ENCODE measurements around the gene PXMP2. TPM values are rescaled to one million over a fixed set of nuclear protein-coding genes. Genes with fewer than 3 reads are reported as not detected.

Gene PXMP2
- total RNA-seq, 4 donors from 2014 or later = 62.1 to 181 (median 128) TPM

DNA sequence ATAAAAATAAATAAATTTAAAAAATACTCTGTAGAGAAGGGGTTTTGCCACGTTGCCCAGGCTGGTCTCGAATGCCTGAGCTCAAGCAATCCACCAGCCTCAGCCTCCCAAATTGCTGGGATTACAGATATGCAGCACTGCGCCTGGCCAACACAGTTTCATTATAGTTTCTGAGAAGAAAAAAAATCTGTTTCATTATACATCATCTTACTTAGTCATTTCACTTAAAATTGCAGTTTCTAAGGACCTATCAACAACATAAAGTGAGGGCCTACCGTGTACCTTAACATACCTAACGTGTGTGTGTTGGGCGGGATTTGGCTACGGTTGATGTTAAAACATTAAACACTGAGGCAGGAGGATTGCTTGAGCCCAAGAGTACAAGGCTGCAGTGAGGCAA is 40.5 kb upstream of the PXMP2 start:
- DNase-seq = no peak
- 93% methylated on average over 7 of the region's 7 CpGs; no CpG with 5 or more reads in 1 of the 2 donors for WGBS, 2 donors (ENCODE audit: low coverage in 1 of 2)

GRCh38 chr12:132647858-132648257 is 39.5 kb upstream of the PXMP2 start:
- in situ Hi-C loops (cut with MboI; ENCODE audit: low pct_ligation_motif_present in 1 of 4, low pct_unique_long_range_greater_than_20kb in 1 of 4, low sequenced_read_pairs in 3 of 4) = no loop called here
- 94% methylated on average over 10 of the region's 10 CpGs; no CpG with 5 or more reads in 1 of the 2 donors for WGBS, 2 donors (ENCODE audit: low coverage in 1 of 2)
- TF ChIP-seq POLR2A (IDR thresholded peaks at IDR 0.05) (no peak), POLR2AphosphoS5 (IDR thresholded peaks at IDR 0.05) (no peak), EP300 (IDR thresholded peaks at IDR 0.05; ENCODE audit: low read depth) (no peak)
- TF ChIP-seq, protein P1, sequence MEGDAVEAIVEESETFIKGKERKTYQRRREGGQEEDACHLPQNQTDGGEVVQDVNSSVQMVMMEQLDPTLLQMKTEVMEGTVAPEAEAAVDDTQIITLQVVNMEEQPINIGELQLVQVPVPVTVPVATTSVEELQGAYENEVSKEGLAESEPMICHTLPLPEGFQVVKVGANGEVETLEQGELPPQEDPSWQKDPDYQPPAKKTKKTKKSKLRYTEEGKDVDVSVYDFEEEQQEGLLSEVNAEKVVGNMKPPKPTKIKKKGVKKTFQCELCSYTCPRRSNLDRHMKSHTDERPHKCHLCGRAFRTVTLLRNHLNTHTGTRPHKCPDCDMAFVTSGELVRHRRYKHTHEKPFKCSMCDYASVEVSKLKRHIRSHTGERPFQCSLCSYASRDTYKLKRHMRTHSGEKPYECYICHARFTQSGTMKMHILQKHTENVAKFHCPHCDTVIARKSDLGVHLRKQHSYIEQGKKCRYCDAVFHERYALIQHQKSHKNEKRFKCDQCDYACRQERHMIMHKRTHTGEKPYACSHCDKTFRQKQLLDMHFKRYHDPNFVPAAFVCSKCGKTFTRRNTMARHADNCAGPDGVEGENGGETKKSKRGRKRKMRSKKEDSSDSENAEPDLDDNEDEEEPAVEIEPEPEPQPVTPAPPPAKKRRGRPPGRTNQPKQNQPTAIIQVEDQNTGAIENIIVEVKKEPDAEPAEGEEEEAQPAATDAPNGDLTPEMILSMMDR (IDR thresholded peaks at IDR 0.05) = no peak

More for the DNA sequence above, 40.5 kb upstream of the PXMP2 start:
- intact Hi-C loops (cut with DNase I; ENCODE audit: low total_unique reads) = no loop called here
- TF ChIP-seq EP300 (IDR thresholded peaks at IDR 0.05; ENCODE audit: low read depth) = no peak
- no peak for TF ChIP-seq POLR2AphosphoS5 (IDR thresholded peaks at IDR 0.05)
- TF ChIP-seq, protein P1 (IDR thresholded peaks at IDR 0.05) = no peak
- no peak for TF ChIP-seq POLR2A (IDR thresholded peaks at IDR 0.05)
- Histone ChIP-seq H3K4me1 (peaks cover 0 to 9% (median 2%) of the 10 kb centered on the region in 4 donors), H3K27ac (no peak overlapping the region), H3K9me3 (no peaks in the 10 kb centered on the region), H3K36me3 (peaks cover 0 to 33% (median 10%) of the 10 kb centered on the region in 4 donors), H3K4me3 (no peak overlapping the region), H3K27me3 (no peaks in the 10 kb centered on the region)
- in situ Hi-C loops (cut with MboI; ENCODE audit: low pct_ligation_motif_present in 1 of 4, low pct_unique_long_range_greater_than_20kb in 1 of 4, low sequenced_read_pairs in 3 of 4) = no loop called here

DNA sequence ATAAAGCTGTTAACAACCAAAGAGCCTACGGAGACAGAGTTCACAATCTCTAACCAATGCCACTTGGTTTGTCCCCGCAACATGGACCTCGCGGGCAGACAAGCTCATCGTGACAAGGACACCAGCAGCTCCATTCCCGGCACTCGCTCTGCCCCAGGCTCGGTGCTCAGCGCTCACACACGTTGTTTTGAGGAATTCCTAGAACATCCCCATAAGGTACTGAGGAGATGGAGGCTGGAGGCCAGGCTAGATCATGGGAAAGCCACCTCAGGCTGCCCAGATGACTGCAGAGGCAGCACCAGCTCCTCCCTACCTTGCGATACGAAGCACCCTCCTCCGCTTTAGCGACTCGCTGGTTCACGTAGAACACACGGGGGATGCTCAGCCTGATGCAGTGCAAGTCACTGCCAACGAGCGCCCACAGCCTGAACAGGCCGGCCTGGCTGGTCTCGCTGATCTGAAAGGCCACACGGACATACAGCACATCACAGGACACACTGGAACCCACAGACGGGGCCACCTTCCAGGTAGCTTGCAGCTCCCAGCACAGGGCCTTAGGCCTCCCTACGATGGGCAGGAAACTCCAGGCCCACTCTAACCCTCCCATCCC is 38.7 kb upstream of the PXMP2 start:
- Histone ChIP-seq H3K27ac (peak overlapping the region in 1 of 4 donors; percentile 22), H3K36me3 (peaks cover 0 to 29% (median 7%) of the 10 kb centered on the region in 4 donors), H3K4me3 (no peak overlapping the region), H3K4me1 (peaks cover 0 to 9% (median 2%) of the 10 kb centered on the region in 4 donors), H3K27me3 (no peaks in the 10 kb centered on the region), H3K9me3 (no peaks in the 10 kb centered on the region)
- in situ Hi-C loops (cut with MboI; ENCODE audit: low pct_ligation_motif_present in 1 of 4, low pct_unique_long_range_greater_than_20kb in 1 of 4, low sequenced_read_pairs in 3 of 4) (no loop called here), intact Hi-C loops (cut with DNase I; ENCODE audit: low total_unique reads) (no loop called here)
- TF ChIP-seq EP300 (IDR thresholded peaks at IDR 0.05; ENCODE audit: low read depth) = no peak
- no peak for TF ChIP-seq POLR2AphosphoS5 (IDR thresholded peaks at IDR 0.05)
- no peak for TF ChIP-seq POLR2A (IDR thresholded peaks at IDR 0.05)
- TF ChIP-seq, protein P1 (IDR thresholded peaks at IDR 0.05) = no peak
- WGBS, 2 donors (ENCODE audit: low coverage in 1 of 2) = 98% methylated on average over 23 of the region's 24 CpGs; no CpG with 5 or more reads in 1 of the 2 donors
- DNase-seq = no peak

More at GRCh38 chr12:132647858-132648257, 39.5 kb upstream of the PXMP2 start:
- Histone ChIP-seq H3K36me3 (peaks cover 0 to 33% (median 6%) of the 10 kb centered on the region in 4 donors), H3K9me3 (no peaks in the 10 kb centered on the region), H3K4me3 (no peak overlapping the region), H3K27ac (no peak overlapping the region), H3K27me3 (no peaks in the 10 kb centered on the region), H3K4me1 (peaks cover 0 to 9% (median 2%) of the 10 kb centered on the region in 4 donors)
- no peak for DNase-seq
- intact Hi-C loops (cut with DNase I; ENCODE audit: low total_unique reads) = no loop called here

- DNase-seq = peak; percentile 31
- intact Hi-C loops (cut with DNase I; ENCODE audit: low total_unique reads) (no loop called here), in situ Hi-C loops (cut with MboI; ENCODE audit: low pct_ligation_motif_present in 1 of 4, low pct_unique_long_range_greater_than_20kb in 1 of 4, low sequenced_read_pairs in 3 of 4) (no loop called here)
- peaks cover 0 to 9% (median 2%) of the 10 kb centered on the region in 4 donors for H3K4me1 ChIP-seq
- peaks cover 0 to 32% (median 7%) of the 10 kb centered on the region in 4 donors for H3K36me3 ChIP-seq
- H3K9me3 ChIP-seq = no peaks in the 10 kb centered on the region
- 79 to 100% methylated on average over 1 to 23 of the region's 27 CpGs for WGBS, 2 donors (ENCODE audit: low coverage in 1 of 2)
- no peak overlapping the region for H3K4me3 ChIP-seq
- no peaks in the 10 kb centered on the region for H3K27me3 ChIP-seq
- TF ChIP-seq POLR2AphosphoS5 (IDR thresholded peaks at IDR 0.05) = no peak
- TF ChIP-seq EP300 (IDR thresholded peaks at IDR 0.05; ENCODE audit: low read depth) = no peak
- TF ChIP-seq, protein P1 (IDR thresholded peaks at IDR 0.05) = no peak
- no peak for TF ChIP-seq POLR2A (IDR thresholded peaks at IDR 0.05)
- peak overlapping the region in 1 of 4 donors; percentile 57 for H3K27ac ChIP-seq
Measured at GRCh38 chr12:132649226-132649945, 38.0 kb upstream of the PXMP2 start.
